CD4-positive, alpha-beta T cell (primary cell): ENCODE data around the gene SHMT2. TPM values are rescaled to one million over a fixed set of nuclear protein-coding genes. Genes with fewer than 3 reads are reported as not detected.

Source experiments
- ATAC-seq: fragments of 200-7000 bp; cut with Tn5 transposase; one replicate; pipeline ENCODE4 v1.10.0; 2022; ENCODE audit warnings: mild to moderate bottlenecking; ENCODE audit not compliant: poor library complexity
- CTCF ChIA-PET: fragments of 350-600 bp; sonication (Branson Sonifier 250); formaldehyde crosslinking; loops from one replicate; lab custom pipeline; 2021; ENCODE audit warnings: antibody characterized with exemption, inconsistent platforms; lab: Charles Lee
- POLR2A ChIA-PET: fragments of 350-600 bp; sonication (Branson Sonifier 250); formaldehyde crosslinking; loops from one replicate; lab custom pipeline; 2021; ENCODE audit warnings: antibody characterized with exemption, inconsistent platforms; lab: Charles Lee
- DNase-seq, 14 experiments: peaks; one replicate each; pipeline ENCODE4 v3.0.0-alpha.2; 2013 to 2020; ENCODE audit warnings: mixed read lengths in 2 of 14
- H3K27ac ChIP-seq, 2 donors: one replicate each; pipeline versions ENCODE4 v1.5.1 to v1.7.0; 2013; ENCODE audit warnings: low read length in 2 of 2, low read depth in 1 of 2, mild to moderate bottlenecking in 1 of 2
- H3K27me3 ChIP-seq, 2 experiments: 1 replicate in 1 of 2; 2 replicates in 1 of 2; pipeline versions ENCODE4 v1.6.1 to v1.7.0; 2013; ENCODE audit warnings: low read length in 2 of 2, control low read depth in 1 of 2, mild to moderate bottlenecking in 1 of 2, moderate library complexity in 1 of 2; ENCODE audit not compliant: insufficient read depth in 2 of 2, control insufficient read depth in 1 of 2
- H3K36me3 ChIP-seq: one replicate; pipeline ENCODE4 v1.6.1; 2013; ENCODE audit warnings: low read length, control low read depth; ENCODE audit not compliant: insufficient read depth
- H3K4me1 ChIP-seq: one replicate; pipeline ENCODE4 v1.6.1; 2013; ENCODE audit warnings: low read length, control low read depth; ENCODE audit not compliant: insufficient read depth
- H3K4me3 ChIP-seq: one replicate; pipeline ENCODE4 v1.5.1; 2013; ENCODE audit warnings: mild to moderate bottlenecking, low read length, moderate library complexity
- H3K9me3 ChIP-seq, 2 experiments: 1 replicate in 1 of 2; 2 replicates in 1 of 2; pipeline versions ENCODE4 v1.6.1 to v1.7.0; 2013; ENCODE audit warnings: low read length in 2 of 2, mild to moderate bottlenecking in 2 of 2, control low read depth in 1 of 2, moderate library complexity in 1 of 2; ENCODE audit not compliant: control insufficient read depth in 1 of 2, insufficient read depth in 1 of 2
- H3K27ac Mint-ChIP-seq: one replicate; pipeline ENCODE4 v1.8.0; 2020; ENCODE audit warnings: mixed read lengths
- H3K27me3 Mint-ChIP-seq: one replicate; pipeline ENCODE4 v1.8.0; 2021; ENCODE audit warnings: mixed read lengths
- H3K36me3 Mint-ChIP-seq: one replicate; pipeline ENCODE4 v1.8.0; 2021; ENCODE audit warnings: low read depth, mixed read lengths
- H3K4me1 Mint-ChIP-seq: one replicate; pipeline ENCODE4 v1.8.0; 2021; ENCODE audit warnings: low read depth, mixed read lengths
- H3K4me3 Mint-ChIP-seq: one replicate; pipeline ENCODE4 v1.8.0; 2020; ENCODE audit warnings: mild to moderate bottlenecking, mixed read lengths
- H3K9me3 Mint-ChIP-seq: one replicate; pipeline ENCODE4 v1.8.0; 2020; ENCODE audit warnings: mixed read lengths
- intact Hi-C, 2 experiments: fragments of 100-400 bp; cut with DNase I in 1 of 2; cut with micrococcal nuclease in 1 of 2; formaldehyde crosslinking; loops; one replicate each; pipeline versions ENCODE4 v1.15.1 to v1.9.0; 2023 to 2025; cut with DNase I, micrococcal nuclease
- total RNA-seq, 174 experiments: library from RNA in 2 of 174; stranded (reverse) in 2 of 174; gene quantifications; one replicate each; pipeline ENCODE4 v1.2.3 and lab custom pipeline; 2021 to 2026
- TF ChIP-seq, protein P1 (sequence below): fragments of 200-600 bp; IDR thresholded peaks from one replicate; pipeline ENCODE4 v1.8.0; 2022; ENCODE audit warnings: antibody characterized with exemption, mild to moderate bottlenecking

Gene SHMT2
- total RNA-seq, 2 experiments from 2014 or later, result 21.3 to 22.2 TPM

DNA sequence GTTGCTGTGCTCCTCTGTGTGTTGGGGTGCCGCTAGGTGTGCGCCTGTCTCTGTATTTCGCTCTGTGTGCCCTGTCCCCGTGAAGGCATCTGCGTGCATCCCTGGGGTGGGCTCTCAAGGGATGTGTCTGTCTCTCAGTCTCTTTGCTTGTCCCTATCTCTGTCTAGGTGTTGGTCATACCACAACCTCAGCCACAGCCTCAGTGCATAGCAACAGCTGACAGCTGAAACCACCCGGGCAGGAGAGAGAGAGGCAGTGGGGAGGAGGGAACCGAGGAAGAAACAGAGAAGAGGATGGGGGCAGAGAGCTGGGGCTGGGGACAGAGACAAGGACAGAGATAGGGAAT is 13.9 kb upstream of the SHMT2 start:
- Histone ChIP-seq H3K36me3 (no peaks in the 10 kb centered on the region), H3K9me3 (peaks cover 0 to 21% of the 10 kb centered on the region in 2 experiments), H3K4me1 (peaks cover 59% of the 10 kb centered on the region), H3K4me3 (peak overlapping the region; percentile 6), H3K27me3 (peaks cover 58 to 67% of the 10 kb centered on the region in 2 experiments), H3K27ac (no peak overlapping the region)
- ChIA-PET CTCF (interaction anchor here (1.8 to 7.9 kb wide), 3 partner anchors 10 to 27 kb away, joined by 12 to 225 read pairs (median 24); partner anchors contain the start of gene SHMT2), POLR2A (interaction anchor here (1.0 to 3.2 kb wide), 2 partner anchors 14 to 27 kb away, joined by 6 to 11 read pairs; partner anchors contain the start of gene SHMT2)
- intact Hi-C loops, result no loop called here
- Mint-ChIP-seq H3K4me1 (peaks cover 55% of the 10 kb centered on the region), H3K4me3 (peak overlapping the region; percentile 69), H3K36me3 (no peaks in the 10 kb centered on the region), H3K9me3 (no peaks in the 10 kb centered on the region), H3K27me3 (peaks cover 66% of the 10 kb centered on the region), H3K27ac (no peak overlapping the region)
- ATAC-seq (peak; percentile 22), DNase-seq (peak in 5 of 14 experiments; percentile 23 to 70 (median 50))
- TF ChIP-seq, protein P1, sequence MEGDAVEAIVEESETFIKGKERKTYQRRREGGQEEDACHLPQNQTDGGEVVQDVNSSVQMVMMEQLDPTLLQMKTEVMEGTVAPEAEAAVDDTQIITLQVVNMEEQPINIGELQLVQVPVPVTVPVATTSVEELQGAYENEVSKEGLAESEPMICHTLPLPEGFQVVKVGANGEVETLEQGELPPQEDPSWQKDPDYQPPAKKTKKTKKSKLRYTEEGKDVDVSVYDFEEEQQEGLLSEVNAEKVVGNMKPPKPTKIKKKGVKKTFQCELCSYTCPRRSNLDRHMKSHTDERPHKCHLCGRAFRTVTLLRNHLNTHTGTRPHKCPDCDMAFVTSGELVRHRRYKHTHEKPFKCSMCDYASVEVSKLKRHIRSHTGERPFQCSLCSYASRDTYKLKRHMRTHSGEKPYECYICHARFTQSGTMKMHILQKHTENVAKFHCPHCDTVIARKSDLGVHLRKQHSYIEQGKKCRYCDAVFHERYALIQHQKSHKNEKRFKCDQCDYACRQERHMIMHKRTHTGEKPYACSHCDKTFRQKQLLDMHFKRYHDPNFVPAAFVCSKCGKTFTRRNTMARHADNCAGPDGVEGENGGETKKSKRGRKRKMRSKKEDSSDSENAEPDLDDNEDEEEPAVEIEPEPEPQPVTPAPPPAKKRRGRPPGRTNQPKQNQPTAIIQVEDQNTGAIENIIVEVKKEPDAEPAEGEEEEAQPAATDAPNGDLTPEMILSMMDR, result no peak

DNA sequence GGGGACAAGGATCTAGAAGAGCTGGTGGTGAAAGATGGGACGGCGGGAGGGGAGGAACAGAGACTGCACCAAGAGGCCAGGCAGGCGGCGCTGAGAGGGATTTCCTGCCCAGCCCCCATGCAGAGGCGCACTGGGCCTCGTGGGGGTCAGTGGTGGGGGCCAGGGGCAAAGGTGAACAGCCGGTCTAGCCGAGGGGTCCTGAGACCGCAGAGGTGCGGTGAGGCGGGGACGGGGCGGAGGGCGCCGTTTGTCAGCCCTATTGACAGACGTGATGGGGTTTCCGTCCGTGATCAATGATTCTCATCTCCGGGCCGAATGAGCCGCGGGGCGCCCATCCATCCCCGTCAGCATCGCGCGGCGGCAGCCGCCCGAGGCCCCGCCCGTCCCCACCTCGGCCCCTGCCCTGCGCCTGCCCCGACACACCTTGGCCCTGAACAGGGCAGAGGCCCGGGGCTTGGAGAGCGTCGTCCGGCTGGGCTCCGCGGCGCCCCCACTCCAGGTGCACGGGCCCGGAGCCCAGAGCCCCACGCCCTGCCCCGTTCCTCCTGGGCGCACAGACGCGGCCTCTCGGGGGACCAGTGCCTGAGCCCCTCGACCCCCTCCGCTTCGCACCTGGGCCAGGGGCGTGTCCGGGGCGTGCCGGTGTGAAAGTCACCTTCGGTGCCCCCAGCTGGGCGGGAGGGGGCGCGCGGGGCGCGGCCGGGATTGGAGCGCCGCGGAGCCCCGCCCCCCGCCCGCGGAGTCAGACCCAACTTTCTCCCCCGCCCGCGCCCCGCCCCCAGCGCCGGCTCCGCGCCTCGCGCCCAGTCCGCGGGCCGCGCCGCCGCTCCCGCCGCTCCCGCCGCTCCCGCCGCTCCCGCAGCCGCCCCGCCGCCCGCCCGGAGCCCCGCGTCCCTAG is 13.2 kb upstream of the SHMT2 start, which contains the start of gene NXPH4:
TSS of gene NXPH4 (plus strand) at position 781 of the 898 bp plus-strand sequence. CDS start 176 bp downstream, outside the sequence.
- H3K27me3 ChIP-seq, result peaks cover 64 to 73% of the 10 kb centered on the region in 2 experiments
- TF ChIP-seq, protein P1, result no peak
- H3K4me1 ChIP-seq, result peaks cover 63% of the 10 kb centered on the region
- Mint-ChIP-seq H3K4me1 (peaks cover 61% of the 10 kb centered on the region), H3K4me3 (peak within 1 kb of the TSS; percentile 88), H3K36me3 (no peaks in the 10 kb centered on the region), H3K27me3 (peaks cover 72% of the 10 kb centered on the region), H3K27ac (peak within 1 kb of the TSS; percentile 50), H3K9me3 (no peaks in the 10 kb centered on the region)
- H3K36me3 ChIP-seq, result no peaks in the 10 kb centered on the region
- peak in 12 of 14 experiments; percentile 42 to 80 (median 62) for DNase-seq
- H3K9me3 ChIP-seq, result peaks cover 0 to 24% of the 10 kb centered on the region in 2 experiments
- ChIA-PET CTCF (interaction anchor here (1.8 to 7.9 kb wide), 2 partner anchors 10 to 26 kb away, joined by 12 to 225 read pairs; a partner anchor contains a TSS), POLR2A (interaction anchor here (0.6 to 3.2 kb wide), 4 partner anchors 10 to 26 kb away, joined by 6 to 11 read pairs (median 6); partner anchors contain the start of gene SHMT2)
- ATAC-seq, result peak; percentile 11
- H3K4me3 ChIP-seq, result peak within 1 kb of the TSS; percentile 40
- intact Hi-C loops, result no loop called here
- no peak within 1 kb of the TSS for H3K27ac ChIP-seq
